Stimulated activated CD8-positive, alpha-beta memory T cell treated with anti-CD3 and anti-CD28 coated beads, Interleukin-4, amount 100 ng/mL, for 1 hour (primary cell): ENCODE data around the gene FNBP1L.

Source experiments
- DNase-seq, 2 donors: peaks; one replicate each; pipeline ENCODE4 v3.0.0-alpha.2; 2020; ENCODE audit warnings: low read depth in 2 of 2, low spot score in 1 of 2

The FNBP1L gene

DNA sequence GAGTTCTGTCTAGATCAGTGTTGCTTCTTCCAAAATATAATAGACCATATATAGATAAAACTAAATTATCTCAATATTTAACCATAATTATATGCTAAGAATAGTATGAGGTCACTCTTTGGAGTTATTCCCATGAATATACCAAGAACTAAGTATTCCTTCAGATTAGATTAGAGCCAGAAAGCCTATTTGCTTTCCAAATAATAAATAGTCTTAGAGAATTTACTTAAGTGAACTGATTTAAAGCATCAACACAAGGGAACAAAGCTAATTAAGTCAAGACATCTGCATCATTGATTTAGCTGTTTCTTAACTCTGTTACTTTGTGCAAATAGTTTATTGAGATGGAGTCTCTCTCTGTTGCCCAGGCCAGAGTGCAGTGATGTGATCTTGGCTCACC is 35.7 kb downstream of the FNBP1L start:
- DNase-seq, result no peak

DNA sequence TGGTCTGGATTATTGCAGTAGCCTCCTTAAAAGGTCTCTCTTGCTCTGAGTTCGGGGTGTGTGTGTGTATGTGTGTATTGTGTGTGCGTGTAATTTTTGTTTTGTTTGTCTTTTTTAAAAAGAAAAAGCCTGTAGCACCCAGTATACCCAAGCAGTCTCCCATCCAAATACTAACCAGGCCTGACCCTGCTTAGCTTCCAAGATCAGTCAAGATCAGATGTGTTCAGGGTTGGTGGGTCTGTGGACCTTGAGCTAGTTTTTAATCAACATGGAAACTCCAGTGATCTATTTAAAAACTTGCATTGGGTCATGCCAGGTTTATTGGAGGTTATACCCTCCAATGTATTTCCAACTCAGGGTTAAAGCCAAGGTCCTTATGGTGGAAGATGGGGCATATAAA is 40.3 kb downstream of the FNBP1L start:
- no peak for DNase-seq

GRCh38 chr1:93489756-93490155 is 41.8 kb downstream of the FNBP1L start:
- DNase-seq, result no peak

DNA sequence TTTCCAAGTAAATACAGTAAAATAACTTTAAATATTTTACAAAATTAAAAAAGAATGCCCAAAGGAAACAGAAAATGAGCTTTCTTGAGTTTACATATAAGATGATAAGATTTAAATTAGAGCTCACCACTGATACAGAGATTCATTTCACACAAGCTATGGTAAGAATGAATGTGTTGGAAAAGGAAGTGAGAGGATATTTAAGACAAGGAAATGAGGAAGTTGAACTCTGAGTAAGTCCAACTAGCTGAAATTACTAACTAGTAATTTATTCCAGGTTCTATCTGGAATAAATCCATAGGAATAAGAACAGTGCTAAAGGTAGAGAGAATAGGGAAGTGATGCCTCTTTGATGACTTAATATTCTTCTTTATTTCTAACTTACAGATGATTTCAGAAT is 42.4 kb downstream of the FNBP1L start:
- DNase-seq, result no peak

- no peak for DNase-seq
These were observed 48.0 kb downstream of the FNBP1L start for GRCh38 chr1:93495911-93496310.

DNA sequence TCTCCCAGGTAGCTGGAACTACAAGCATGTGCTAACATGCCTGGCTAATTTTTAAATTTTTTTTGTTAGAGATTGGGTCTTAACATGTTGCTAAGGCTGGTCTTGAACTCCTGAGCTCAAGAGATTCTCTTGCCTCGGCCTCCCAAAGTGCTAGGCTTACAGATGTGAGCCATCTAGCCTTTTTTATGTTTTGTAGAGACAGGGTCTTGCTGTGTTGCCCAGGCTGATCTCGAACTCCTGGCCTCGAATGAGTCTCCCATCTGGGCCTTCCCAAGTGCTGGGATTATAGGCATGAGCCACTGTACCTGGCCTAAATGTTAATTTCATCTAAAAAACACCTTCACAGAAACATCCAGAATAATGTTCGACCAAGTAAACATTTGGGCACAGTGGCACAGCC is 48.6 kb downstream of the FNBP1L start:
- no peak for DNase-seq

DNA sequence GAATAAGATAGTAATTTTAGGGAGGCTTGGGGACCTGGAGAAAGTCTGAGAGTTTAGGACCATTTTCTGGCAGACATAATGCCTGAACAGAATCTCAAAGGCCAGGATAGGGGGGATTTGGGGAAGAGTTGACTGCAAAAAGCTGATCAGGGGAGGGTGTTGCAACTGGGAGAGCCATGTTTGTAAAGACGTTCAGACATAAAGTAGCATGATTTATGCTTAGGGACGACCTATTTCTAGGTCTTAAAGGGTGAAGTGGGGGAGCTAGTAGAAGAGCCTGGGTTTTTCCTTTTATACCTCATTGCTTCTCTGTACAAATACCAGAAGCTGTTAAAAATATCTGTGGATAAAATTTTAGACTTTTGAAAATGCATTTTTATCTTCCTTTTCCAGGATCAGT is 51.2 kb downstream of the FNBP1L start:
- no peak for DNase-seq

- DNase-seq, result no peak
These were observed 51.6 kb downstream of the FNBP1L start for GRCh38 chr1:93499533-93499932.

DNA sequence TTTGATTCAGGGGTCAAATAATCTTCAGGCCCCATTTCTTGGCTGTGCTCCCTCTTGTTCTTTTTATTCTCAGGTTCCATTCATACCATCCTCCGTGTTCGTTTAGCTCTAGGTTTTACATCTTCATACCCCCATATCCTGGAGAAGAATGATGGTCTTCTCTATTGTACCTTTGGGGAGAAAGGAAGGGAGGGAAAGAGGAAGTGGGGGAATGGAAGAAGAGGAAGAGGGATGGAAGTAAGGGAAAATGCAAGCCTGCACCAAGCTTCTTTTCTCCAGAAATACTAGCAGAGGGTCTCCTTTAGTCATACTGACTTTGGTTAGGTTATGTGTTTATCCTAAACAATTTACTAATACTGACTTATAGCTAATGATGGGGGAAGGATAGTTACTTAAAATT is 52.4 kb downstream of the FNBP1L start:
- DNase-seq, result no peak

GRCh38 chr1:93501399-93501798 is 53.5 kb downstream of the FNBP1L start:
- no peak for DNase-seq

DNA sequence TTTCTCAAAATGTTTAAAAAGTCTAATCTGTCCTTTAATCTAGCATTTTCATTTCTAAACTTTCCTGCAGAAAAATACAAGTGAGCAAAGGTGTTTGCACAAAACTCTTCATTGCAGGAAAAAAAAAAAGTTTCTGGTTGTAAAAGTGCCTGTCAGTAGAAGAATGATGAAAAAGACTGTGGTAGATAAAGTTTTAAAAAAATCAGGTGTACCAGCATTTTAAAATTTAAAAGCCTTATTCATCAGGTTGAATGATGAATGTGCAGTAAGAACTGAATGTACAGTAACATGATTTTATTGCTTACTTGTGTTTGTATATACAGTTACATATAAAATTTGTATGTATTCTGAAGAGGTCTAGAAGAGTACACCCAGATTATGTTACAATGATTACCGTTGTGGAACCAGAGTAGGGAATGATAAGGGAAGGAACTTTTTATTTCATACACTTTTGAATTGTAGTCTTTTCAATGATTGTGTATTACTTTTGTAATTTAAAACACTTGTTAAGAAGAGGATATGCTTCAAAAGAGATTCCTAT is 54.0 kb downstream of the FNBP1L start:
- no peak for DNase-seq

GRCh38 chr1:93502571-93502970 is 54.7 kb downstream of the FNBP1L start:
- DNase-seq, result no peak

- no peak for DNase-seq
These were observed 55.2 kb downstream of the FNBP1L start for GRCh38 chr1:93503163-93503562.

GRCh38 chr1:93503816-93504215 is 55.9 kb downstream of the FNBP1L start:
- no peak for DNase-seq

DNA sequence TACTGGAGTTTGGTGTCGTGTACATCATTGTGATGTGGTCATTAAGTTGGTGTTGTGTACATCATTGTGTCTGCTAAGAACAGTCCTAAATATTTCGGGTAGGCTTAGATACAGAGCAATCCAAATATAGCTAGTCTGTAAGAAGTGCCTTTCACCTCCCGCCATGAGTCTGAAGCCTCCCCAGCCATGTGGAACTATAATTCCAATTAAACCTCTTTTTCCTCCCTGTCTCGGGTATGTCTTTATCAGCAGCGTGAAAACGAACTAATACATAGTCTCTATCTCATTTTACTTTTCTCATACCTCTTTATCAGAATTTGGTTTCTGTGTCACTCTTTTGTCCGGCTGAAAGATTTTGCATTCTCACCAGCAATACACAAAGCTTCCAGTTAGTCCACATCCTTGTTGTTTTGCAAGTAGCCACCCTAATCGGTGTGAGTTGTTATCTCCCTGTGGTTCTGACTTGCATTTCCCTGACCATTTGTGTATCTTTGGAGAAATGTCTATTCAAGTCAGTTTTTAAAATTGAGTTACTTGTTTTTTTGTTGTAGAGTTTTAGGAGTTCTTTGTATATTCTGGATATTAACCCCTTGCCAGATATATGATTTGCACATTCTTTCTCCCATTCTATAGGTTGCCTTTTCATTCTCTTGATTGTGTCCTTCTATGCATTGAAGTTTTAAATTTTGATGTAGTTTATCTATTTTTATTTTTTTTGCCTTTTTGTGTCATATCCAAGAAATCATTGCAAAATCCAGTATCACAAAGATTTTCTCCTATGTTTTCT is 56.5 kb downstream of the FNBP1L start:
- DNase-seq, result no peak

DNA sequence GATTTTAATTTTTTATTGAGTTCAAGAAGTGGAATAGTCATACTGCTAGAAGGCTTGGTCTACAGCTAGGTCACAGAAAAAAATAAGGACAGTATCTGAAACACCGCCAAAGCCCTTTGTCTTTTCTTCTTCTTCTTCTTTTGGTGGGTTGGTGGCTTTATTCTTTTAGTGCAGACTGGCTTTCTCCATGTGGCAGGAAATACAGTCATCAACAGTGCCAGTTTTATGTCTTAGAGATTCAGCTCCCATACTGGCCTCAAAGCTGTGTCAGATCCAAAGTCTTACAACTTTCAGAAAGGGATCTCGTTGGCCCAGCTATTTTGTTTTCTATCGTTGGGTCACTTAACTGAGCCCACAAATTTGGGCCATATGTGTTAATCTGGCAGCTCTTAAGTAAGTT is 58.2 kb downstream of the FNBP1L start:
- no peak for DNase-seq

- no peak for DNase-seq
These were observed 68.2 kb downstream of the FNBP1L start for GRCh38 chr1:93516164-93516563.

GRCh38 chr1:93518516-93518915 is 70.6 kb downstream of the FNBP1L start:
- DNase-seq, result no peak

DNA sequence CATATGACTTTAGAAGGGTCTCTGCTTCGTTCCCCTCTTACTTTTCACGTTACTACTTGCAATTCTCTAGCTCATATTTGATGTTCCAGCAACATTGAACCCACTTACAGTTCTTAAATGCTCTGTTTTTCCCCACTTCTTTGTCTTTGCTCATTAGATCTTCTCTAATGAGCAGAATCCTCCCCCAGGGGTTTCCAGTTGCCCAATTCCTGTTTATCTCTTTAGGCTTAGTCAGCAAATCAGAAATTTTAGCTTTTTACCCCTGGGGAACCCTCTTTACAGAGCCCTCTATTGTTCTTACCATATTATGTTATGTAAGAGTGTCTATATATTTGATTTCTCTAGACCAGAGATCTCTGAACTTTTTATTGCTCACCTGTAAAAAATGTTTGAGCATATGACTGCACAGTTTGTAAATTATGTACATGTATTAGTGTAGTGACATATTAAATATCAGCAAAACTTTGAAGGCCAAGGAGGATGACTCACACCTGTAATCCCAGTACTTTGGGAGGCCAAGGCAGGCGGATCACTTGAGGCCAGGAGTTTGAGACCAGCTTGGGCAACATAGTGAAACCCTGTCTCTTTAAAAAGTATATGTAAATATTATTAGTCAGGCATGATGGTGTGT is 71.4 kb downstream of the FNBP1L start:
- no peak for DNase-seq

- no peak for DNase-seq
These were observed 73.7 kb downstream of the FNBP1L start for GRCh38 chr1:93521618-93522017.

GRCh38 chr1:93522721-93523120 is 74.8 kb downstream of the FNBP1L start:
- DNase-seq, result no peak

GRCh38 chr1:93525431-93525830 is 77.5 kb downstream of the FNBP1L start:
- no peak for DNase-seq

GRCh38 chr1:93526431-93526830 is 78.5 kb downstream of the FNBP1L start:
- no peak for DNase-seq
